Chondrocyte (in vitro differentiated cells): ENCODE results near the gene ANKRD11. TPM values are rescaled to one million over a fixed set of nuclear protein-coding genes. Genes with fewer than 3 reads are reported as not detected.

Source experiments
- DNase-seq: peaks from one replicate; pipeline ENCODE4 v3.0.0; 2021; ENCODE audit warnings: mixed read lengths, low spot score
- H3K27ac Mint-ChIP-seq: one replicate; pipeline ENCODE4 v1.8.0; 2021; ENCODE audit warnings: mild to moderate bottlenecking, moderate library complexity, mixed read lengths; ENCODE audit not compliant: unreplicated experiment
- H3K27me3 Mint-ChIP-seq: 2 replicates; pipeline ENCODE4 v1.8.0; 2021; ENCODE audit warnings: low read depth, mixed read lengths
- H3K36me3 Mint-ChIP-seq: 2 replicates; pipeline ENCODE4 v1.8.0; 2021; ENCODE audit warnings: low read depth, mixed read lengths
- H3K4me1 Mint-ChIP-seq: 2 replicates; pipeline ENCODE4 v1.8.0; 2021; ENCODE audit warnings: low read depth, mild to moderate bottlenecking, mixed read lengths
- H3K4me3 Mint-ChIP-seq: one replicate; pipeline ENCODE4 v1.8.0; 2021; ENCODE audit warnings: mild to moderate bottlenecking, moderate library complexity, mixed read lengths; ENCODE audit not compliant: unreplicated experiment
- H3K9me3 Mint-ChIP-seq: 2 replicates; pipeline ENCODE4 v1.8.0; 2021; ENCODE audit warnings: low read depth, mixed read lengths
- CTCF ChIP-seq: fragments of 200-600 bp; sonication (generic); IDR thresholded peaks from 2 replicates; pipeline ENCODE4 v1.5.0; 2021; ENCODE audit warnings: antibody characterized with exemption, mild to moderate bottlenecking, moderate library complexity
- total RNA-seq: library from RNA; stranded (reverse); gene quantifications from 3 replicates; pipeline ENCODE4 v1.2.1, GENCODE V29; 2021

The ANKRD11 gene
- total RNA-seq, 1 donor from 2014 or later = 180 TPM

GRCh38 chr16:89512453-89512852, 22.1 kb upstream of the ANKRD11 start:
- Mint-ChIP-seq H3K36me3 (peaks cover 14% of the 10 kb centered on the region), H3K9me3 (no peaks in the 10 kb centered on the region), H3K4me3 (no peak overlapping the region), H3K27me3 (no peaks in the 10 kb centered on the region), H3K4me1 (peaks cover 15% of the 10 kb centered on the region), H3K27ac (no peak overlapping the region)
- DNase-seq = no peak
- TF ChIP-seq CTCF = no peak

- Mint-ChIP-seq H3K4me1 (peaks cover 20% of the 10 kb centered on the region), H3K27ac (no peak overlapping the region), H3K4me3 (no peak overlapping the region), H3K9me3 (no peaks in the 10 kb centered on the region), H3K27me3 (no peaks in the 10 kb centered on the region), H3K36me3 (peaks cover 8% of the 10 kb centered on the region)
- DNase-seq = no peak
- TF ChIP-seq CTCF = no peak
These were observed 21.0 kb upstream of the ANKRD11 start for GRCh38 chr16:89511374-89511773.

- Mint-ChIP-seq H3K4me3 (peak overlapping the region; percentile 41), H3K27me3 (no peaks in the 10 kb centered on the region), H3K4me1 (peaks cover 28% of the 10 kb centered on the region), H3K27ac (no peak overlapping the region), H3K9me3 (no peaks in the 10 kb centered on the region), H3K36me3 (peaks cover 8% of the 10 kb centered on the region)
- TF ChIP-seq CTCF = no peak
- DNase-seq = no peak
These were observed 20.2 kb upstream of the ANKRD11 start for GRCh38 chr16:89510526-89510925.

- no peaks in the 10 kb centered on the region for H3K27me3 Mint-ChIP-seq
- H3K27ac Mint-ChIP-seq = peak within 1 kb of the TSS; percentile 88
- TF ChIP-seq CTCF = peak; percentile 31
- no peak for DNase-seq
- H3K9me3 Mint-ChIP-seq = no peaks in the 10 kb centered on the region
- H3K4me3 Mint-ChIP-seq = peak within 1 kb of the TSS; percentile 82
- H3K4me1 Mint-ChIP-seq = peaks cover 34% of the 10 kb centered on the region
- peaks cover 2% of the 10 kb centered on the region for H3K36me3 Mint-ChIP-seq
These were observed 17.7 kb upstream of the ANKRD11 start, which contains the start of gene SPG7 for GRCh38 chr16:89507834-89508590. Gene SPG7 (plus strand): TSS chr16:89508403. CDS start chr16:89508418, 15 bp downstream.

GRCh38 chr16:89507214-89507833, 17.0 kb upstream of the ANKRD11 start:
- no peak for TF ChIP-seq CTCF
- no peak for DNase-seq
- Mint-ChIP-seq H3K4me3 (peak overlapping the region; percentile 65), H3K27ac (peak overlapping the region; percentile 32), H3K36me3 (no peaks in the 10 kb centered on the region), H3K4me1 (peaks cover 36% of the 10 kb centered on the region), H3K27me3 (no peaks in the 10 kb centered on the region), H3K9me3 (no peaks in the 10 kb centered on the region)
